Left ventricle myocardium inferior (tissue), 1 donor: Measurements from ENCODE around the gene CENPV. TPM values are rescaled to one million over a fixed set of nuclear protein-coding genes. Genes with fewer than 3 reads are reported as not detected.

Experiments
- DNase-seq: peaks from one replicate; pipeline ENCODE4 v3.0.0-alpha.2; 2020
- H3K27ac ChIP-seq: fragments of 200-600 bp; replicated peaks from 2 replicates; pipeline ENCODE4 v1.8.0; 2021
- H3K27me3 ChIP-seq: fragments of 200-600 bp; 2 replicates; pipeline ENCODE4 v1.8.0; 2021; ENCODE audit warnings: low read depth
- H3K36me3 ChIP-seq: fragments of 200-600 bp; 2 replicates; pipeline ENCODE4 v1.8.0; 2021
- H3K4me1 ChIP-seq: fragments of 200-600 bp; 2 replicates; pipeline ENCODE4 v1.8.0; 2021
- H3K4me3 ChIP-seq: fragments of 200-600 bp; 2 replicates; pipeline ENCODE4 v1.8.0; 2021; ENCODE audit warnings: mild to moderate bottlenecking, moderate library complexity
- H3K9me3 ChIP-seq: fragments of 200-600 bp; replicated peaks from 2 replicates; pipeline ENCODE4 v1.8.0; 2021
- CTCF ChIP-seq: fragments of 200-600 bp; IDR thresholded peaks from 2 replicates; pipeline ENCODE4 v1.8.0; 2021; ENCODE audit warnings: antibody characterized with exemption, mild to moderate bottlenecking, borderline replicate concordance
- intact Hi-C: fragments of 100-400 bp; cut with micrococcal nuclease; formaldehyde crosslinking; loops from one replicate; pipeline ENCODE4 v1.11.0; 2022
- total RNA-seq: library from RNA; stranded (reverse); fragmentation: NEBNext Ultra II Directional; extraction: Animal tissue kit (Norgen Biotek cat#: 25700); gene quantifications from one replicate; pipeline ENCODE4 v1.2.1, GENCODE V29; 2021
- donor health status: DM: no; HTN: yes; CAD: no; lungs with severe emphysema.

Gene CENPV
- total RNA-seq, 1 donor from 2014 or later = 8.4 TPM

- Histone ChIP-seq H3K9me3 (no peaks in the 10 kb centered on the region), H3K4me1 (peaks cover 18% of the 10 kb centered on the region), H3K27me3 (peaks cover 23% of the 10 kb centered on the region), H3K27ac (no peak overlapping the region), H3K36me3 (peaks cover 15% of the 10 kb centered on the region), H3K4me3 (peak overlapping the region; percentile 80)
- intact Hi-C loops = no loop called here
- DNase-seq = no peak
- no peak for TF ChIP-seq CTCF
These were observed 477 bp downstream of the CENPV start for GRCh38 chr17:16352667-16353316.

- peaks cover 18% of the 10 kb centered on the region for H3K4me1 ChIP-seq
- H3K9me3 ChIP-seq = no peaks in the 10 kb centered on the region
- peaks cover 15% of the 10 kb centered on the region for H3K36me3 ChIP-seq
- peak; percentile 18 for DNase-seq
- no peak for TF ChIP-seq CTCF
- peak overlapping the region; percentile 80 for H3K4me3 ChIP-seq
- no peak overlapping the region for H3K27ac ChIP-seq
- peaks cover 23% of the 10 kb centered on the region for H3K27me3 ChIP-seq
- intact Hi-C loops = no loop called here
These were observed 984 bp downstream of the CENPV start for GRCh38 chr17:16352303-16352666.

GRCh38 chr17:16351831-16352230 lies 1.4 kb downstream of the CENPV start:
- Histone ChIP-seq H3K4me1 (peaks cover 18% of the 10 kb centered on the region), H3K36me3 (peaks cover 15% of the 10 kb centered on the region), H3K27me3 (peaks cover 23% of the 10 kb centered on the region), H3K27ac (no peak overlapping the region), H3K9me3 (no peaks in the 10 kb centered on the region), H3K4me3 (peak overlapping the region; percentile 80)
- intact Hi-C loops = no loop called here
- DNase-seq = no peak
- TF ChIP-seq CTCF = no peak

- Histone ChIP-seq H3K9me3 (no peaks in the 10 kb centered on the region), H3K4me3 (no peak overlapping the region), H3K27me3 (peaks cover 12% of the 10 kb centered on the region), H3K4me1 (peaks cover 18% of the 10 kb centered on the region), H3K36me3 (peaks cover 15% of the 10 kb centered on the region), H3K27ac (no peak overlapping the region)
- intact Hi-C loops = no loop called here
- no peak for TF ChIP-seq CTCF
- no peak for DNase-seq
These were observed 3.8 kb downstream of the CENPV start for GRCh38 chr17:16349431-16349830.

GRCh38 chr17:16348586-16348985 lies 4.7 kb downstream of the CENPV start:
- peaks cover 23% of the 10 kb centered on the region for H3K36me3 ChIP-seq
- no peak for DNase-seq
- H3K27me3 ChIP-seq = peaks cover 6% of the 10 kb centered on the region
- H3K4me3 ChIP-seq = no peak overlapping the region
- no peak for TF ChIP-seq CTCF
- intact Hi-C loops = no loop called here
- no peaks in the 10 kb centered on the region for H3K9me3 ChIP-seq
- H3K4me1 ChIP-seq = peaks cover 15% of the 10 kb centered on the region
- H3K27ac ChIP-seq = no peak overlapping the region
